H1 (cell line): ENCODE measurements around the gene GNB3.
A peak's percentile ranks its signal among the peaks of the same experiment; 100 is the strongest.

Source experiments
- ASH2L ChIP-seq: fragments of 200-600, 300-600 bp; sonication (generic); IDR thresholded peaks from one replicate; pipeline ENCODE4 v1.7.1; 2017; ENCODE audit warnings: low read length
- ATF3 ChIP-seq: IDR thresholded peaks from 2 replicates; pipeline ENCODE4 v1.6.1; 2011; ENCODE audit warnings: low read depth, mild to moderate bottlenecking, low read length; ENCODE audit not compliant: insufficient read depth
- CBX8 ChIP-seq: fragments of 300-800, 300-1000 bp; sonication (generic); IDR thresholded peaks from 2 replicates; pipeline ENCODE4 v1.7.1; 2016; ENCODE audit warnings: low read depth, low read length, borderline replicate concordance
- CHD2 ChIP-seq: IDR thresholded peaks from 2 replicates; pipeline ENCODE4 v1.6.1; 2012; ENCODE audit warnings: low read length, improper control_type of control experiment
- CREB1 ChIP-seq: IDR thresholded peaks from 2 replicates; pipeline ENCODE4 v1.6.1; 2012; ENCODE audit warnings: inconsistent platforms
- CTCF ChIP-seq, 3 experiments: IDR thresholded peaks; 1 replicate in 2 of 3; 2 replicates in 1 of 3; pipeline versions ENCODE4 v1.5.1 to v1.6.1; 2011; ENCODE audit warnings: low read length in 3 of 3, mild to moderate bottlenecking in 3 of 3, inconsistent platforms in 2 of 3, low read depth in 1 of 3, moderate library complexity in 1 of 3; ENCODE audit not compliant: insufficient read depth in 1 of 3; ENCODE audit errors: control extremely low read depth in 1 of 3
- EP300 ChIP-seq, 2 experiments: IDR thresholded peaks; 1 replicate in 1 of 2; 2 replicates in 1 of 2; pipeline ENCODE4 v1.6.1; 2011 to 2012; ENCODE audit warnings: low read depth in 2 of 2, low read length in 2 of 2, mild to moderate bottlenecking in 2 of 2, borderline replicate concordance in 1 of 2, inconsistent platforms in 1 of 2, moderate library complexity in 1 of 2
- EZH2 ChIP-seq: fragments of 200-600 bp; sonication (generic); IDR thresholded peaks from 2 replicates; pipeline ENCODE4 v1.7.1; 2012; ENCODE audit warnings: low read depth, mild to moderate bottlenecking, moderate library complexity, low read length, inconsistent platforms; ENCODE audit not compliant: severe bottlenecking
- MAX ChIP-seq: IDR thresholded peaks from 2 replicates; pipeline ENCODE4 v1.6.1; 2012; ENCODE audit warnings: inconsistent platforms
- RAD21 ChIP-seq, 2 experiments: IDR thresholded peaks in 1 of 2; conservative IDR thresholded peaks in 1 of 2; 2 replicates each; pipeline ENCODE4 v1.6.1; 2011; ENCODE audit warnings: low read depth in 2 of 2, low read length in 2 of 2, improper control_type of control experiment in 1 of 2, inconsistent platforms in 1 of 2, mild to moderate bottlenecking in 1 of 2, moderate library complexity in 1 of 2
- SIX5 ChIP-seq: IDR thresholded peaks from 2 replicates; pipeline ENCODE4 v1.6.1; 2011; ENCODE audit warnings: mild to moderate bottlenecking, low read depth, low read length
- TAF1 ChIP-seq: IDR thresholded peaks from 2 replicates; pipeline ENCODE4 v1.6.1; 2011; ENCODE audit warnings: mild to moderate bottlenecking, low read depth, low read length
- TBP ChIP-seq: IDR thresholded peaks from 2 replicates; pipeline ENCODE4 v1.6.1; 2011; ENCODE audit warnings: low read depth, low read length, improper control_type of control experiment

- peak; percentile 52; the same call in 1 of the 2 replicates for TF ChIP-seq MAX
- TF ChIP-seq EZH2 = no peak
- no peak for TF ChIP-seq SIX5
- no peak for TF ChIP-seq CTCF (IDR thresholded peaks at IDR 0.05; ENCODE audit: control extremely low read depth in 1 of 3, insufficient read depth in 1 of 3, low read depth in 1 of 3, low read length in 3 of 3)
- TF ChIP-seq RAD21 (IDR thresholded peaks at IDR 0.05 in 1 of 2, conservative IDR thresholded peaks at IDR 0.05 in 1 of 2; ENCODE audit: low read depth in 2 of 2, low read length in 2 of 2) = no peak
- no peak for TF ChIP-seq CBX8
- TF ChIP-seq CHD2 = no peak
- peak; percentile 97 for TF ChIP-seq TAF1
- TF ChIP-seq ASH2L = peak; percentile 40
- TF ChIP-seq TBP = peak; percentile 96
- TF ChIP-seq EP300 (IDR thresholded peaks at IDR 0.05; ENCODE audit: borderline replicate concordance in 1 of 2, low read depth in 2 of 2, low read length in 2 of 2) = no peak
- no peak for TF ChIP-seq CREB1
- no peak for TF ChIP-seq ATF3
Measured at GRCh38 chr12:6867413-6868210, 26.9 kb downstream of the GNB3 start, which contains the start of gene TPI1.
